Non-pigmented ciliary epithelial cell (primary cell): ENCODE measurements around the gene PRR4.

Source experiments
- DNase-seq: peaks from one replicate; pipeline ENCODE4 v3.0.0-alpha.2; 2010; ENCODE audit warnings: low read depth

Gene PRR4, protein sequence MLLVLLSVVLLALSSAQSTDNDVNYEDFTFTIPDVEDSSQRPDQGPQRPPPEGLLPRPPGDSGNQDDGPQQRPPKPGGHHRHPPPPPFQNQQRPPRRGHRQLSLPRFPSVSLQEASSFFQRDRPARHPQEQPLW

DNA sequence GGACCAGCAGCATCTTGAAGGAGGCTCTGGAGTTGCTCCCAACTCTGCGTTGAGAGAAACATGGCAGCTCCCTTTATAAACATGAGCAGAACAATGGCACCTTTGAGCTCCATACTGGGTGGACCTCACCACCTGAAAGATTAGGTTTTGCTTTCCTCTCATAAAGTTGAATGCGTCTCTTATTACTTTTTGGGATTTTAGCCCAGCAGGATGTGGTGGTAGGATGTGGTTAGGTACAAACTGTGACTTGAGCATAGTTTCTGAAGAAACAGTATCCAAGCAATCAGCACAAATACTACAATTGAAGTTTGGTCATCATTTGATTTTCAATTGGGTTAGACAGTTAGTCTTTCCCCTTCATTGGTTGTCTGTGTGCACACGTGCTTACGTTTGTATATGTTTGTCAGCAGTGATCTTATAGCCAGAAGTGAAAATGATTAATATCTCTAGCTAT lies at the start of gene PRR4:
TSS of gene PRR4 (minus strand) at position 51 of the 454 bp plus-strand sequence. CDS start at position 13, 38 bp downstream.
- no peak for DNase-seq

DNA sequence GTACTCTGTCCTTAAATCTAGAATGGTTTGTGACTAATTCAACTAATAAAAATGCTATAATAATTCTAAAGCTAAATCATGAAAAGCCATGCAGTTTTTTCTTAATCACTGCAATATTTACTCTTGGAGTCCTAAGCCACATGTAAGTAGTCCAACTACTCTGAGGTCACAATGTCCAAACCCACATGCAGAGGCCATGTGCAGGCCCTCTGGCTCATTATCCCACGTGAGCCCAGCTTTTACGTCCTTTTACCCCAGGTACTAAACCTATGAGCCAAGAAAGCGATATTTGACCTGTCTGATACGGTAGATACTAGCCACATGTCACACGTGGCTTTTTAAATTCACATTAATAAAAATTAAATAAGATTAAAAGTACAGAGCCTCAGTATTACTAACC lies 47.6 kb upstream of the PRR4 start:
- no peak for DNase-seq

DNA sequence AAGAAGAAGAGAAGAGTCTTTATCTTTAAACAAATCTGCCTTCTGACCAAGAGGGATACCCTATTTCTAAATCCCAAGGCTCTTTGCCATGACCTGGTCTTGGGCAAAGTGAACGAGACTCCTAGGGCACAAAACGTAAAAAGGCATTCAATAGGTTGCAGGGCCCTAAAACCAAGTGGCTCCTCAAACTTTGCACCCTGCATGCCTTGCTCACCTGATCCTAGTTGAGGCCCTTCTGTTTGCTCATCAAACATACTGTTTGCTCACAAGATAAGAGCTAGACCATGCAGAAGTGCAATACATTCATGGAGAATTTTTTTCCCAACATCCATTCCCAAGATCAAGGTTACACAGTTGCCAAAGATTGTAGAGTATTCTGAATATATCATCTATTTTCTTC lies 42.7 kb upstream of the PRR4 start:
- no peak for DNase-seq

DNA sequence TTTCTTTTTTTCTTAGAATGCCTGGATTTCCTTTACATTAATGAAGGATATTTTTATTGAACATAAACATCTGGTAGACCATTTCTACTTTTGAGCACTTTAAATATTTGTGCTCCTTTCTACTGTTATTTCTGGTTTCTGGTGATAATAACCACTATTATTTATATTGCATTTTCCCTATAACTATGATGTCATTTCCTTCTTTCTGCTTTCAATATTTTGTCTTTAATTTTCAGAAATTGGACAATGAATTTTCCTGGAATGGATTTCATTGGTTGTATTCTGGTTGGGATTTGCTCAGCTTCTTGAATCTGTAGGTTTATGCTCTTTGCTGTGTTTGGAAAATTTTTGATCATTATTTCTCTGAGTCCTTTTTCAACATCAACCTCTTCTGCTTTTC lies 40.0 kb upstream of the PRR4 start:
- no peak for DNase-seq

DNA sequence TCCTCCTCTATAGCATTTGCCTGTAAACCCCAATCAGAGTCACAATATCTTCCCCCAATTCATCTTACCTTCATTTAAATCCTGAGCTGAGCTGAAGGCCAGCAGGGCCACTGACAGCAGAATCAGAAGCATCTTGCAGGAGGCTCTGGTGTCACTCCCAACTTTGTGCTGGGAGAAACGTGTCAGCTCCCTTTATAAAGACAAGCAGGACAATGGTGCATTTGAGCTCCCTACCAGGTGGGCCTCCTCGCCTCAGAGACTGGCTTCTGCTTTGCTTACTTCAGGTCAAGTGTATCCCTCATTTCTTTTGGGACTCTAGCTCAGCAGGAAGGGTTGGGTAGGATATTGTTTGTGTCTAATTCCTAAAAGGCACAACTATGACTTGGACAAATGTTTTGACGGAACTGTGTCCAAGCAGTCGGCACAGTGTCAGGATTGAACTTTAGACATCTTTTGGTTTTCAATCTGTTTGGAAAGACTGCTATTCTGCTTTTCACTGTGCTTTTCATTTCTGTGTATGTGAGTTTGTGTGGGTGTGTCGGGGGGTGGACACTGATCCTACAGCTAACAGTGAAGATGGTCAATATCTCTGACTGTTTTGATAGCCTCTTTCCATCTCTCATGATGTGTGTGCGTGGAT lies 34.9 kb upstream of the PRR4 start, which contains the start of gene PRH1:
TSS of gene PRH1 (minus strand) at position 170 of the 640 bp plus-strand sequence. CDS start at position 132, 38 bp downstream.
- DNase-seq = no peak

DNA sequence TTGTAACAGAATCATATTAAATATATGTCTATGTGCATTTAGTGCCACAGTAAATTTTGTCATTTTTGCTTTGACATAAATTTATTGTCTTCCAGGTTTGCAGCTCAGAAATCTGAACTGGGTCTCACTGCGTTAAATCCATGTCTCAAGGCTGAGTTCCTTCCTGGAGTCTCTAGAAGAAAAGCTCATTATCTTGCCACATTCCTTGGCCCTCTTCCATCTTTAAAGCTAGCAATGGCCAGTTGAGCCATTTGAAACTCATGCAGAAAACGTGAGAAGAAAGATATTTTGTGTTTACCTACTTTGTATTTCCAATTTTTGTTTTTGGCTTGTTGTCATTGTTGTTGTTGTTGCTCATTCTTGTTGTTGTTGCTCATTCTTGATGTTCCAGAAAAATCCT lies 24.1 kb upstream of the PRR4 start:
- DNase-seq = no peak

DNA sequence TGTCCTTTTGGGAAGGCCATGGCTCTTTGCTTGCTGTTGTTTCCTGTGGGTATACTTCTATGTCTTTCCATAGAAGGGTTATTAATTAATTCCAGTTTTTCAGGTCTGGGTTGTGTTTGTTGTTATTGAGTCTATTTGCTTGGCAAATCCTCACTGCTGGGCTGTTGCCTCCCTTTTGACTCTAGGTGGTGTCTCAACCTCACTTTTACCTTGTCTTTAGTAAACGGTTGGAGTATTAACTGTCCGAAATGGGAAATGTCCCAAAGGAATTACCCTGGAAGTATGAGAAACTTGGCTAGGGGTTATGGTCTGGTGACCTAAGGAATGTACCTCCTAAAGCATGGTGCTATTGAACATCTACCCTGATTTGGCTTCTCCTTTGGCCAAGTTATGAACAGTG lies 18.1 kb upstream of the PRR4 start:
- no peak for DNase-seq

DNA sequence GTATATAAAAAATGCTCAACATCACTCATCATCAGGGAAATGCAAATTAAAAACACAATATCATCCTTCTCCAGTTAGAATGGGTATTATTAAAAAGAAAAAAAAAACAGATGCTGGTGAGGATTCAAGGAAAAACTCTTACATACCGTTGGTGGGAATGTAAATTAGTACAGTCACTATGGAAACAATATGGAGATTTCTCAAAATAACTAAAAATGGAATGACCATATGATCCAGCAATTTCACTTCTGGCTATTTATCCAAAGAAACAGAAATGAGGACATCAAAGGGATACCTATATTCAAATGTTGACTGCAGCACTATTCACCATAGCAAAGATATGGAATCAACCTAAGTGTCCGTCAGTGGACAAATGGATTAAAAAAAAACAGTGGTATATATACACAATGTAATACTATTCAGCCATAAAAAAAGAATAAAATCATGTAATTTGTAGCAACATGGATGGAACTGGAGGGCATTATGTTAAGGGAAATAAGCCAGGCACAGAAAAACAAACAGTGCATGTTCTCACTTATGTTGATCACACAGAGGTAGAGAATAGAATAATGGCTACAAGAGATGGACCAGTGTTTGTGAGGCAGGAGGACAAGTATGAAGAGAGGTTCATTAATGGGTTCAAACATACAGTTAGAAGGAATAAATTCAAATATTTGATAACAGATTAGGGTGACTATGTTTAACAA lies 14.4 kb upstream of the PRR4 start:
- no peak for DNase-seq

DNA sequence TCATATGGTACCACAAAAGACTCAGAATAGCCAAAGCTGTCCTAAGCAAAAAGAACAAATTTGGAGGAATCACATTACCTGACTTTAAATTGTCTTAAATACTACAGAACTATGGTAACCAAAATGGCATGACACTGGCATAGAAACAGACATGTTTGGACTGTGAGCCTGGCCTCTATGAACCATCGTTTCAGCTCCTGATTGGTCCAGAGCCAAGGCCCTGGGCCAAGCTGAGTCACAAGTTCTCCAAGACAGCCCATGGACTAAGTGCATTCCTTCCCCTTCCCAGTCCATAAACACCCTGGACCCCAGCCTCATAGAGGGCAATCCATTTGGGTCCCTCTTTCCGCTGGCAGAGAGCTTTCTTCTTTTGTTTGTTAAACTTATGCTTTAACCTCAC lies 12.1 kb upstream of the PRR4 start:
- DNase-seq = no peak

DNA sequence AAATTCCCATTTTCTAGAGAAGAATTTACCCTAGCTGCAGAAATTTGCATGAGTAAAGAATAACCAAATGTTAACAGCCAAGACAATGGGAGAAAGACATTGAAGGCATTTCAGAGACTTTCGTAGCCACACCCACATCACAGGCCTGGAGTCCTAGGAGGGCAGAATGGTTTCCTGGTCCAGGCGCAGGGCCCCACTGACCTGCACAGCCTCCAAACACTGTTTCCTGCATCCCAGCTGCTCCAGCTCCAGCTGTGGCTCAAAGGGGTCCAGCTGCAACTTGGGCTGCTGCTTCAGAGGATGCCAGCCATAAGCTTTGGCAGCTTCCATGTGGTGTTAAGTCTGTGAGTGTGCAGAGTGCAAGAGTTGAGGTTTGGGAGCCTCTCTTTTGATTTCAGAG lies 6.5 kb upstream of the PRR4 start:
- DNase-seq = no peak

DNA sequence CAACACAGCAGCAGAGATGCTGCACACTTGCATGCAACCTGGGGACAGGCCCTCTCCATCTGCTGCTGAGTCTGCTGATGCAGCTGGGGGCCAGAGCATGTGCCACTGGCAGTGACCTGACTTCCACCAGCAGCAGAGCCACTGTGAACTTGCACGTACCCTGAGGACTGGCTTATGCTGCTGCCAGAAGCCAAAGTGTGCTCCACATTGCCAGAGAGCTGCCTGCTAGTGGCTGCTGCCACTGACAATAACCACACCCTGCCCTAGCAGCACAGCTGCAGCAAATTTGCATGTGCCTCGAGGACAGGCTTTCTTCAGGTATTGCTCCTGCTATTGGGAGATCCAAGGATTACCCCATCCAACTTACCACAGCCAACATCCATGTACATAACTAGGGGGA lies 4.5 kb upstream of the PRR4 start:
- no peak for DNase-seq

DNA sequence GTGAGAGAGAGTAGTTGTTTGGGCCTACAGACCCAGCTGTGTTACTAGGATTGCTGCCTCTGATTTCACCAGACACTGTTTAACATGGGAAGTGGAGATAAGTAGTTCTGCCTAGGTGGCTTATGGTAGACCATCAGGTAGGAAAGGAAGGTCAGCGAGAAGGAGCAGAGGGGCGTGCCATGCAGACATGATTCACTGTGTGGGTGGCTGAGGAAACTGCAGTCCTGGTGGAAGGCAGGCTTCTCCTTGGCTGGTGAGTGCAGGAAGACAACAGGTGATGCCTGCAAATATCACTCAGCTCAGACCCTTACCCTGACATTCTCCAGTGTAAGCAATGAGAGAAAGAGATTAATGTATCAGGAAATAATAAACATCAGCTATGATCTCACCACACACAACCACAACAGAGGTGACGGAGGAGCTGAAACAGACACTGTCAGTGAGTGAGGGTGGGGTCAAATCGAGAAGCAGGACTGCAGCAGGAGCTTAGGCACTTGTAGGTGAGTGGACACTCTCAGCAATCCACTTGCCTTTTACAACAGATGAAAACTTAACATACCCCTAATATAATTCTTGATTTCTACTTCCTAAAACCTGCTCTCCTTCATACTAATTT lies 2.1 kb upstream of the PRR4 start:
- no peak for DNase-seq

DNA sequence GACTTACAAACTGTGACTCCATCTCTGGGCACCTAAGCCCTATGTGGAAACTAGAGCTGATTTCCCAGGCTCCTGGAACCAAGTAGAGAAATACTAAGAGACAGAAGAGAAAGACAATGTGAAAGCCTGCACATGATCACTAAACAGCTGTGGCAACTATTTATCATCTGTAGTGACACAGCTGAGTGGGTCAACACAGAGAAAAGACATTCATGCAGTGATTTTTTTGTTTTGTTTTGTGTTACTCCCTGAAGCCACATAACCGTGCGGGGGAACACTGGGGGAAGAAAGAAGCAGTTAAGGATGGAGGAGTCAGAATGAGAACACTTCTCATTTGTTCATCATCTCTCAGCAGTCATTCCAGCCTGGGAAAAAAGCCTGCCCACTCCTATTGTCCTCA lies 1.5 kb downstream of the PRR4 start:
- DNase-seq = no peak

DNA sequence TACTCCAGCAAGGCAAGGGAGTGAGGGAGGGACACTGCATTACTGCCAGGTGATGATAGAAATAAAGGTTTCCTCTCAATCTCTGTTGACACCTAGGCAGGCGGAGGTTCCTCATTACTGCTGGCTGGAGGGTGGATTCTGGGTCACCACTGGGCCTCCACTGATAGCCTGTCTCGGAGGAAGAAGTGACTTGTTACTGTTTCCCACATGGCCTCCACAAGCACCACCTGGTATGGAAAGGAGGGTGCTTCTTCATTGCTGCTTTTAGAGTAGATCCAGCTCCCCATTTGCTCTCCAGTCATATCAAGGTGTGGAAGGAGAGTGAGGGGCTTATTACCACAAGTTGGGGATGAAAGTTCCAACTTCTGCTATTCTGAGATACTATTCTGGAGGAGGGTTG lies 6.4 kb downstream of the PRR4 start:
- DNase-seq = no peak

DNA sequence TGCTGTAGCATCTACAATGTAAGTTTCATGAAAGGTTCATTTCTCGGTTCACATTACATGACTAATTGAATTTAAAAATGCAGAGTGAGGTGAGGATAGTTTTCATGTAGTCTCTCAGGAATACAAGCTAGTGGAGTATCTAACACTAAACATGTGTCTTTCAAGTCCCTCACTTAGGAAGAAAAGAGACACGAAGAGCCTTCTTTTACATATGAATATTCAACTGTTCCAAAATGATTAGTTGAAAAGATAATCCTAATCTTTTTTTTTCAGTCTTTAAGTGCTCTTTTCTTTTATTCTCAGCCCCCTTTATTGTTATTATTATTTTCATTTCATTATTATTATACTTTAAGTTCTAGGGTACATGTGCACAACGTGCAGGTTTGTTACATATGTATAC lies 10.8 kb downstream of the PRR4 start:
- no peak for DNase-seq

DNA sequence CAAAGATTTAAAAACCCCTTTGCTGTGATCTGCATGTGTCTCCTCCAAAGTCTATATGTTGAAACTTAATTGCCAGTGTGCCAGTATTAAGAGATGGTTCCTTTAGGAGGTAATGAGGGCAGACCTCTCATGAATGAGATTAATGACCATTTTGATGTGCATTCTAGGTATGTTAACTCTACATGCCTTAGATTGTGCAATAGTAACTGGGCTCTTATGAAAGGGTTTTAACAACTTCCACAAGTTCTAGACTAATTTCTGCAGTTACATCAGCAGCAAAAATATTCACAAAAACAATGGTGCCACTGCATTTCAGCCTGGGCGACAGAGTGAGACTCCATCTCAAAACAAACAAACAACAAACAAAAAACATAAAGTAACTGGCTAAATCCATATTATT lies 19.3 kb downstream of the PRR4 start:
- DNase-seq = no peak

DNA sequence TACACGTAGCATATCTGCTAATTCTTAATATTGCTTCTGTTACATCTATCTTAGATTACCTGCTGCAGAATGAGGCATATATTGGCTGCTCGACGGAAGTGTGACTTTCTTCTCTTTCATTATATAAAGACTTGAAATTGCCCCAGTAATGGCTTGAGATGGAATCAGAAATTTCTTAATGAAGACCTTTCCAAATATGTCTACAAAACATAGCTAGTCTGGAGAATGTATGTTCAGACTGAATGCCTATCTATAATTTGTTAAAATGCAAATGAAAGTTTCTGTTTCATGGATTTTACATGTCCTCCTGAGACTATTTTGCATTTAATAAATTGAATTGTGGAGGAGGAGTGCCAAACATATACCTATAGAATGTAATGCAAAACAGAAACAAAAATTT lies 23.0 kb downstream of the PRR4 start, which contains the start of gene TAS2R10:
TSS of gene TAS2R10 (minus strand) at position 101 of the 400 bp plus-strand sequence. CDS start at position 12, 89 bp downstream.
- DNase-seq = no peak

DNA sequence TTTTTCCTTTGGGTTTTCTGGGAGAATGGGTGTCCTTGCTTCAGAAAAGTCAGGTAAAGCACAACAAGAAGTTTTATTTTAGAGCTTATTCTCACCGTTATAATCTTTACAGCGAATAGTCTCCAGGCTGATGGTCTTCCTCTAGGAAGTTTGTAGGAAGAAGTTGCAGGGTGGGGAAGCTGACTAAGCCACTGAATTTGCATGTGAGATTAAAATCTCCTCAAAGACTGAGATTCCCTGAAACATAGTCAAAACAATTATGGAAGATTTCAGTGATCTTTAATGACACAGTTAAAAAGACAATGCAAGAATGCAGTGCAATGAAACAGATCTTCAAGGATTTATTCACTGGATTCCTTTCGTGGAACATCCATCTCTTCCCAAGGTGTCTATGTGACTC lies 24.3 kb downstream of the PRR4 start:
- no peak for DNase-seq

DNA sequence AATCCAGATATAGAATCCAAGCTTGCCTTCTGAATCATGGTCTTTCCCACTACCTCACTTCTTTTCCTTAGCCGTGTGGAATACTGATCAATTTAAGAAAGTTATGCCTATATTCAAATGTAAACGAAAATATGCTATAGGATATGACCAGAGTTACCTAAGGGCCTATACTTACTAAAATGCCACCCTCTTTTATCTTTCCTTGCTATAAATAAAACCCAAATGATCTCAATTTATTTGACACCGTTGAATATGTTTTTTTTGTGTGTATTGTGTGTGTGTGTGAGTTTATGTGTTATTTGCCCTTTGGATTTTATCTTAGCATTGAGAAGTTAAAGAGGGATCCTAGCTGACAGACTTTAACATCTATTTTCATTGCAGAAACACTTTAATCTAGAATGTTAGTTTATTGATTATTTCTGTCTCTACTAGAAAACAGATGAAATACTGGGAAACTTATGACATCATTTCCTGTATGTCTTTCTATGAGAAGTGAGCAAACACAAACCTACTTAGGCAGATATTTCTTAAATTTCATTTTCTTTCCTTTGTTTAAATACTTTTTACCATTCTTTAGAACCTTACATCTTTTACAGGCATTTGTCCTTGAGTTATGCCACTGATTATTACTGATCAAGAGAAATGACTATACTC lies 37.3 kb downstream of the PRR4 start:
- DNase-seq = no peak

DNA sequence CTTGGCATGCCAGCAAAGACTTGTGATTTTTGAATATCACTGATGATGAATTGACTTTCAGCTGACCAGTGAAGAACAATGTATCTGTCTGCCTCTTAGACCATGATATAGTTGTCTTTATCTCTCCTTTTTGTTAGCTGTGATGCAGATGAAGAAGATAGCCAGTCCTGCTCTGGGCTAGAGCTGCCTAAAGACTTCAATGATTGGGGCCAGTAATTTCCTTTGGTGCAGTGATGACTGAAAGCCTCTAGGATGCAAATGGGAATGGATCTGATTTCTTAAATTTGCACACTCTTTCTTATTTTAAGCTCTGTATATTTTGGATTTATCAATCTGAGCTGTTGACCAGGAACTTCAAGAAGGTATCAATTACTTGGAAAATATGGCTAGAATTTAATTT lies 39.2 kb downstream of the PRR4 start, which contains the start of gene TAS2R9:
TSS of gene TAS2R9 (minus strand) at position 101 of the 400 bp plus-strand sequence. CDS start at position 8, 93 bp downstream.
- no peak for DNase-seq

DNA sequence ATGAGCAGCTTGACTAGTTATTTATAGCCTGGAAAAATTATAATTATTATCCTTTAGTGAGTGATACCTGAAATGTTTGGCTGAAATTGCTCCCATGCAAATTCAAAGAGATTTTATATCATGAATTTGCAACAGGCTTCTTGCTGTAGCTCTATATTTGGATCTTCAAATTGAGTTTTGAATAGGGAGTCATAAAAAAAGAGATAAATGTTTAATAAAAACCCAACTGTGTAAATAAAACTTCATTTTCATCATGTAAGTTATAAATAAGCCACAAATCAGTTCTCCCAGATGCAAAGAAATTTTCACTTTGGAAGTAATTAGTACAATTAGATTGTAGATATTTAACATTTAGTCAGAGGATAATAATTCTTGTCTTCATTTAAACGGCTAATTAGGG lies 42.1 kb downstream of the PRR4 start, which contains the start of gene TAS2R8:
TSS of gene TAS2R8 (minus strand) at position 101 of the 400 bp plus-strand sequence. CDS start 306 bp downstream, outside the sequence.
- DNase-seq = no peak

DNA sequence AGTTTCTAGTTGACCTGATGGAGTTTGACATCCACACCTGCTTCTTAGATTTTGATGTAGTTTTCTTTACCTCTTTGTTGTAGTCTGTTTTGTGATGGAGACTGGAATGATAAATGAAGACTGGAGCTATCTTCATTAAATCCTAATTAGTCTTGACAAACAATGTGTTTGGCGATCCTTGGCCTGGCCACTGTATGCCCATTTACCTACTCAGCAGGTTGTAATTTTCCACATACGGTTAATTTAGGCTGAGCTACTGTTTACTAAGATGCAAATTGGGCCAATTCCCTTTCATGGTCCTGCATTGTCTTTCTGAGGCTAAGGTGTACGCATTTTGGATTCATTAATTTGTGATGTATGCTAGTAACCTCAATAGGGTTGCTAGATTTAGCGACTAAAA lies 46.7 kb downstream of the PRR4 start, which contains the start of gene TAS2R7:
TSS of gene TAS2R7 (minus strand) at position 41 of the 400 bp plus-strand sequence. CDS start 57 bp downstream, outside the sequence.
- DNase-seq = no peak
